Inferior parietal cortex (tissue), 1 donor: Measurements from ENCODE around the gene PLRG1.
"Not testable (repeated sequence)": the region's sequence is repeated elsewhere in the genome, so short reads cannot be mapped to it uniquely, and the experiment has no call there.

Experiments used
- DNase-seq: peaks from one replicate; pipeline ENCODE4 v3.0.0-alpha.2; 2016; ENCODE audit errors: extremely low spot score

The PLRG1 gene

DNA sequence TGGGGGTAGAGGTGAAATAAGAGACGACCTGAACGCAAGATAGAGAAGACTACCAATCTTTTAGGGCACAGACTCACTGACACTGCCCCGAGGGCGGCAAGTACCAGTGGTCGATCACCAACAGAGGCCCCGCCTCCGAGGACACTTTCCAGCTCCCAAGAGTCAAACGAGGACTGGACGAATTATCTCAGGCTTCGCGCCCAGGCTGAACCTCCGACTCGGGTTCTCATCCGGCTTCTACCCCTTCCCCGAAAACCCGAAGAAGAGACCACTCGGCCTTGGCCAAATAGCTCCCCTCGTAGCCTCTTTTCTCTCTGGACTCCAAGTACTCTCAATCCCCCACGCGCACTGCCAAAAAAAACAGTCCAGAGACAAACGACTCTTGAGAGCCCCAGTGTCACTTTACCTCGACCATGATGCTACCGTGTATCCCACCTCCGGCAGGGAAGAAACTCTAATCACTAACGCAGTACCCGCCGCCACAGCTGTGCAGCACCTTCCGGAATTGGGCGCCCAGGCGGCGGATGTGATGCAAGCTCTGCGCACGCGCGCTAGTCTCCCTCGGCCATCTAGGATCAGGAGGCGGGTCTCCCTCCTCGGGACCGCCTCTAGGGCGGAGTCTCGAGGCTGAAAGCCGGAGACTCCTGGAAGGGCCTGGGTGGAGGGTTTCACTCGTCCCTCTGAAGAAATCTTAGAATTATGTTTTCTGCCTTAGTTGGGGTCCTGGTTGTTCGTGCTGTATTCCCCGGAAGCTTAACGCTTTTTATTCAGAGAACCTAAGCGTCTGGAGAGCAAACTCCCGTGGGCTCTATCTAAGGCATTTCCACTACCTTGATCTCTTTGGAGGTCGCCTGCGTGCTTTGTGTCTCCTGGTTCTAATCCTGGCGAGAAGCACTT lies at the start of gene PLRG1:
PLRG1 (minus strand) TSS at position 507 of the 897 bp plus-strand sequence; CDS start at position 415, 92 bp downstream.
- peak; percentile 98 for DNase-seq

DNA sequence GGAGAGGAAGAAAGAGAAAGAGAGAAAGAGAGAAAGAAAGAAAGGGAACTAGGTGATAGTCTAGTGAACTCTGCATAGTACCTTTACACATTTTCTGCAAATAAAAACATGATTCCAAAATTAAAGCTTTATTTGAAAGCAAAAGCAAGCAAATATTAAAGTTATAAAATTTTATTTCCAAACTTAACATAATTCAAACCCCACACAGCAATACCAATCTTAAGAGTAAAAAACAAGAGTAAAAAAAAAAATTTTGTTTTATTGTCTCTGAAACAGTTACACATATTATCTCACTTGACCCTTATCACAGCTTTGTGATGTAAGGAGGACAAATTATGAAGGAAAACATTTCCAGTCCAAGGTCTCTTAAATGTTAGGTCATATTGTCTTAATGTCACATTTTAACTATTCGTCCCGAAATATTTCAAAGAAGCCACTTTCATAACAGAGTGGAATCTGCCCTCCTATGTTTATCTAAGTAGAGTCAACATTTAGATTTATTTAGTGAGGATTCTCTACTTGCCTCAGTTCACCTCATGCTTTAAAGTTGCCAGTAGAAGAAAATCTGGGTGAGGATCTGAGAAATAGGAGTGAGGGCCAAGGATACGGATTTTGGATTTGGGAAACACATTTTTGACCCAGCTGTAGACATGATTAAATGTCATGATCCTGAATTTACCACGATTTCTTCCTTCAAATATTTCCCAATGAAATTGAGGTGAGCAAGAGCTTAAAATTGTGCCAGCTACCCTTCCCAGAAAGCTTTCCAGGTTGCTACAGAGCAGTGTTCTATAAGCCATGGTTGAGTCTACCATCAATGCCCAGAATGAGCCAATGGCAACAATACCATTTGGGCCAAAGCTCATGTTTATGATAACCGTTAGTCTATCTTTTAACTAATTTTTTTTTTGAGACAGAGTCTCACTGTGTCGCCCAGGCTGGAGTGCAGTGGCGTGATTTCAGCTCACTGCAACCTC lies 47.9 kb upstream of the PLRG1 start:
- DNase-seq = no peak

DNA sequence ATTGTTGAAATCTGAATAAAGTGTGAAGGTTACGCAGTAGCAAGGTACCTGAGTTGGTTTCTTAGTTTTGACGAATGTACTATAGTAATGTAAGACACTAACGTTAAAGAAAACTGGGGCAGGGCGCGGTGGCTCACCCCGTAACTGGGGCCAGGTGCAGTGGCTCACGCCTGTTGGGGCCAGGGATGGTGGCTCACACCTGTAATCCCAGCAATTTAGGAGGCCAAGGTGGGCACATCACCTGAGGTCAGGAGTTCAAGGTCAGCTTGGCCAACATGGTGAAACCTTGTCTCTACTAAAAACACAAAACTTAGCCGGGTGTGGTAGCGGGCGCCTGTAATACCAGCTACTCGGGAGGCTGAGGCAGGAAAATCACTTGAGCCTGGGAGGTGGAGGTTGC lies 47.1 kb upstream of the PLRG1 start:
- DNase-seq = not testable (repeated sequence)

DNA sequence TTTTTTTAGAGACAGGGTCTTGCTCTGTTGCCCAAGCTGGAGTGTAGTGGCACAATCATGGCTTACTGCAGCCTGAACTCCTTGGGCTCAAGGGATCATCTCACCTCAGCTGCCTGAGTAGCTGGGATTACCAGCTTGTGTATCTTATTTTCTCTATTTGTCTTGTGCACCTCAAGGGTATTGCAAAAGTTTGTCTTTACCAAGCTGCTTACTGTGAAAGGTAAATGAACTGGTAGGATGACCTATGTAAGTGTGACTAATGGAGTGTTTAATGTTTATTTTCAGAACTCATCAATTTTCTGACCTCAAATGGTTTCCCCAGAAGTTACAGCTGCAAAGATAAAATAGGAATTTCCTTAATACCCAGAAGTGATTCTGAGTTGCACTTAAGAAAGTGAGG lies 45.6 kb upstream of the PLRG1 start:
- no peak for DNase-seq

DNA sequence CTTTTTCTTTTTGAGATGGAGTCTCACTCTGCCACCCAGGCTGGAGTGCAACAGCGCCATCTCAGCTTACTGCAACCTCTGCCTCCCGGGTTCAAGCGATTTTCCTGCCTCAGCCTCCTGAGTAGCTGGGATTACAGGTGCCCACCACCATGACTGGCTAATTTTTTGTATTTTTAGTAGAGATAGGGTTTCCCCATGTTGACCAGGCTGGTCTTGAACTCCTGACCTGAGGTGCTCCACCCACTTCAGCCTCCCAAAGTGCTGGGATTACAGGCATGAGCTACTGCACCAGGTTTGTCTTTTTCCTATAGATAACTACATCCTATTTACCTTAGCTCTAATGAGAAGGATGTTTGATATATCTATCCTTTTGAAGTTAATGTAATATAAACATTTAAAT lies 44.1 kb upstream of the PLRG1 start:
- DNase-seq = not testable (repeated sequence)

DNA sequence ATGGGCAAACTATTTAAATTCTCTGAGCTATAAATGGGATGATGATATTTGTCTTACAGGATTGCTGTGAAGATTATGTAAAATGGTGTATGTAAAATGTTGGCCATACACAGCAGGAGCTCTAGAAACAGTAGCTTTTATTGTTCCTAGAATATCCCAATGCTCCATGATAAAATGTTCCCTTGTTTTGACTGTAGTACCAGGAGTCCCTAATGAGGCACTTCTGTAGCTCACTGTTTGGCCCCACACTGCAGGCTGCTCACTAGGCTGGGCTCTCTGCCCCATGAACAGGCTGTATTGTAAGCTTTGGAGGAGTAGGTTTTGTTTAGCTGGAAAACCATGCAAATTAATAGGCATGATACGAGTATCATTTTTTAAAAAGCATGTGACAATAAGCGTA lies 43.7 kb upstream of the PLRG1 start:
- peak; percentile 30 for DNase-seq

DNA sequence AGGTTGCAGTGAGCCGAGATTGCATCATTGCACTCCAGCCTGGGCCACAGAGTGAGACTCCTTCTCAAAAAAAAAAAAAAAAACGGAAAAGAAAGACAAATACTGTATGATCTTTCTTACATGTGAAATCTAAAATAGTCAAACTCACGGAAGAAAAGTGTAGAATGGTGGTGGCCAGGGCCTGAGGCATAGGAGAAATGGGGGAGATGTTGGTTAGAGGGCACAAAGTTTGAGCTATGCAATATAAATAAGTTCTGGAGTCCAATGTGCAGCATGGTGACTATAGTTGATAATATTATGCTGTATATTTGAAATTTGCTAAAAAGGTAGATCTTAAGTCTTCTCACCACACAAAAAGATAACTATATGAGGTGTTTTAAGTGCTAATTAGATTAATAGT lies 41.7 kb upstream of the PLRG1 start:
- no peak for DNase-seq

DNA sequence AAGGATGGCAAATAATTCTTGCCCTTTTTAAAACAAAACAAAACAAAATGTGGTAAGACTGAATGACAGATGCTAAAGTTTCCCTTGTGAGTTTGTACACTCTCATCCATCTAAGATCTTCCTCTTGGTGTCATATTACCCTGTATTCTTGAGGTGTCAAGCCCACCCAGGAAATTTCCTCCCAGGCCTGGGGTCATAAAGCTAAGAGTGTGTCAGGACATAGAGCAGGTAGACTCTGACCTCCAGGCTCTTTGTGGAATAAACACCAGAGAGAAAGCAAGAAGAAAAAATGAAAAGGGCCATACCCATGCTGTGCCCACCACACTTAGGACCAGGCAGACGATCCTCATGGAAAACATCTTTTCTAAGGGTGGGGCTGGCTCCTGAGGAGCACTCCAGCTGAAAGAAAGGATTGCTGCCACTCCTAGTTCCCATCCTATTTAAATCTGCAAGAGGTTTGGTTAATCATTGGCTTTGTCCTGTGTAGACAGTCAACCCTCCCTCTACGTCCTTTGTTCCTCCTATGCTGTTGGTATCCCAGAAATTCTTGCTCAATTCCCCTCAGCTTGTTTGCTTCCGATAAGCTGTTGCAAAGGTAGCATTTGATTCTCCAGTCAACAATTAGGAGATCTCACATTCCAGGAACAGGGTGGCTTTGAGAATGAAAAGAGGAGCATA lies 40.3 kb upstream of the PLRG1 start, which contains the start of gene FGA:
FGA (minus strand) TSS at position 414 of the 678 bp plus-strand sequence; CDS start at position 359, 55 bp downstream.
- DNase-seq = no peak

DNA sequence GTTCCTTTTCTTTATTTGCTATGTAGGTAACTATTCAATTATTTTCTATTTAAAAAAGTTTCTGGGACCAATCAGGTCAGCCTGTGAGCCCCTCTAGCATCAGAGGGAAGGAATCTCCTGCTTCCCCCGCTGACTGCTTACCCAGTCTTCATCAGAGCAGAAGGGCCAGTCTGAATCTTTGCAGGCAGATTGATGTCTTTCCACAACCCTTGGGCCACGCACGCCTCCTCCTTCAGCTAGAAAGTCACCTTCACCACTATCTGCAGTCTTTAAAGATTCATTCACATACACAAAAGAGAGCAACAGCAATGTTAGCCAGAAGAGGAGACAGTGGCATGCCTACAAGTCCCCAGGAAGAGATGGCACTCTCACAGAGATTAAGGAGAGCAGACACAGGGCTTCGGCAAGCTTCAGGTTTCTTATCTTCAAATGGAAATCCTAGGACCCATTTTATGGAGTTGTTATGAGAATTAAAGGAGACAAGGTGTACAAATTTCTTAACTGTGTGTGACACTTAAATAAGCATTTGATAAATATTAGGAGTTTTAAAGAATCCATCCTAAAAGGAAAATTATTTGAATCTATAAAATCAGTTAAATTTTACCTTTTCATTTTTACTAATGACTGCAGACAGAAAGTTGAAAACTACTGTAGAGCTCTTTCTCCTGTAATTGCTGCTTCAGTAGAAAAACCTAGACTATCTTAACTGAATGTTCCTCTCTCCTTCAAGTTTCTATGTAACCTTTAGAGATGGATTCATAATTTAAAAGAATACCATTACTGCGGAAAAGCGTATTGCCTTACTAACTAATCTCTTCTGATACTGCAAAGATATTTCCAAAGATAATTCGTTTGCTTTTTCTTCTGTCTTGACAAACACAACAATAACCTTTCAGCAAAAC lies 39.3 kb upstream of the PLRG1 start:
- no peak for DNase-seq

DNA sequence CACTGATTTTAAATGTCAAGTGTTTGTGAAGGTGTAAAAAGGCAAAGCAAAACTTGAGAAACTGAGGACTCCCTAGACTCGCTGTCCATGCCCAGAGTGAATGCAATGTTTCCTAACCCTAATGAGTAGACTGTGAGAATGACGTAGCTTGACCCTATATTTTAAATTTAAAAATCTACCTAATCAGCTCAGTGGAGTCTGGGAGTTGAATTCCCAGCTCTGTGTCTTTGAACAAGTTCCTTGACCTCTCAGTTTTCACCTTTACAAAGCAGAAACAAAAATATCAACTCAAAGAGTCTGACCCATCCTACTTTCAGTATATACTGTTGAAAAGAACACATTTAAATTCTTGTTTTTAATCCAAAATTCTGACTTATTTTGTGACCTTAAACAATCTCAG lies 38.0 kb upstream of the PLRG1 start:
- no peak for DNase-seq

DNA sequence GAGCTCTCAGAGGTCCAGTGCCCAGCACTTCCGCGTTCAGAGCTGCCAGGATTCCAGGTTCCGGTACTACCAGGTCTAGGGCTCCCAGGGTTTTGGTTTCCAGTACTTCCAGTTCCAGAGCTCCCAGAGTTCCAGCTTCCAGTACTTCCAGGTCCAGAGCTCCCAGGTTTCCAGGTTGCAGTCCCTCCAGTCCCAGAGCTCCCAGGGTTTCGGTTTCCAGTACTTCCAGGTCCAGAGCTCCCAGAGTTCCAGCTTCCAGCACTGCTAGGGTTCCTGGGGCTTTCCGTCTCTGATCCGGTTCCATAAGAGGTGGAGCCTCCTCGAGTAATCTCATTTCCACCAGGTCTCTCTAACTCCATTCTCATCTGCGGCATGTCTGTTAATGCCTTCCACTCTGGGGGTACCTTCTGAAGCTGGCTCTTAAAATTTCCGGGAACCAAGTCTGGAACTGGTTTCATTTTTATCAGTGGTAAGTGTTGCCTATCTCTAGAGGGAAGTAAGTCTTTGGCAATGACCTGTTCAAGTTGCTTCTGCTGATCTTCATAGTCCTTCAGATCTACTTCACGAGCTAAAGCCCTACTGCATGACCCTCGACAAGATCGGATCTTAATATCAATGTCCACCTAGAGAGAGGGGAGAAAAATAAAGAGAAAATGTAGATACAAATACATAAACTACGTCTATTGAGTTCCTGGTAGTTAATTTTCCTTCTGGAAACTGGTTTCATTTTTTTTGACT lies 36.3 kb upstream of the PLRG1 start:
- DNase-seq = no peak

DNA sequence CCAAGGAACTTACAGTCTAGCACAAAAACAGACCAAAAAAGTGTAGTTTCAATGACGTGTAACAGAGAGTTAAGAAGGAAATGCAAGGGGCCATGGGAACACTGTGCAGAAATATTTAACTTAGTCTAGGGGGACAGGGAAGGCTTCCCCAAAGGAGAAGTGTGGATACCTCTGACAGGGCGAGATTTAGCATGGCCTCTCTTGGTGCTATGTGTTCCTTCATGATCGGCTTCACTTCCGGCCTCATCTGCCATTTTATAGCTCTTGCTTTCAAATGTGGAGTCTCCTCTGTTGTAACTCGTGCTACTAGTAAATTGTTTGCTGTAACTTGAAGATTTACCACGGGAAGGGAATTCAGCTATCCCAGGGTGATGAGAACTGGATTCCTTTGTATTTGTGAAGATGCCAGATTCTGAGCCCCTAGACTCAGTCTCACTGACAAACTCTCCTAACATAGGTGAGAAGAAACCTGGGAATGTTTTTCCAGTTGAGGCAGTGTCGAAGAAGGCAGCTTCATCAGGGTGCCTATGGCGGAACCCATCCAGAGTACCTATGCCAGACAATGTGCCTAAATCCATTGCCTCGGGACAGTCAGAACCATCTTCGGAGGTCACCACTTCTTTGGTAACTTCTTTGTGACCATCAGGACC lies 35.3 kb upstream of the PLRG1 start:
- no peak for DNase-seq

DNA sequence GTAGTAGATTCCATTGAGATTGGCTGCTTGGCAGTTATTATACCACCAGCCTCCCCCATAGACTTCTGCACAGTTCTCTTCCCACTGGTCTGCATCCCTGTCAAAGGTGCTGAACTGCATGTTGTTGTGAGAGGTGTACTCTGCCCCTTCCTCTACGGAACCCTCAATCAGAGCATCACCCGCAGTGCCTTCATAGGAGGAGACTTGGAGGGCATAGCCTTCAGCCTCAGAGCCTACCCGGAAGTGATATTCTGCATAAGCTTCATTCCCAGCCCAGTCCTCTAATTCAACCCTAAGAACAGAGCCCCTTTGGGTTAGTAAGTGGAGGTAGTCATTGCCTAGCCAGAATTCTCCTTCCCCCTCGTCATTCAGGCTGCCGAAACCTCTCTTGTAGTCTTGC lies 34.1 kb upstream of the PLRG1 start:
- no peak for DNase-seq

DNA sequence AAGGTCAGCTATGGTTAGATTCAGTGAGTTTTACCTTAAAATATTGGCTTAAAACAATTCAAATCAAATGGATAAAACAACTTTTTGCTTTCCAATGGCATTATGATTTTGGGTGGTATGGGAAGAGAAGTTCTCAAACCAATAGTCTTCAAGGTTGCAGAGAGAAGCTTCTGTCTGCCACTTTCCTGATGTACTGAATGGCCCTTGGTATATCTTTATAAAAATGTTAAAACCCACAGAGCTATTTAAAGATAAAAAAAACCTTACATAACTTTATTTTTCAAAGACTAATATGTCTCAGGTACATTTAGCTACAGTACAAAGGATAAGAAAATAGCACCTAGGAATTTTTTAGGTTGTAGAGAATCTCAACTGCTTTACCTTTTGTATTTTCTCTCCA lies 33.5 kb upstream of the PLRG1 start:
- DNase-seq = no peak

DNA sequence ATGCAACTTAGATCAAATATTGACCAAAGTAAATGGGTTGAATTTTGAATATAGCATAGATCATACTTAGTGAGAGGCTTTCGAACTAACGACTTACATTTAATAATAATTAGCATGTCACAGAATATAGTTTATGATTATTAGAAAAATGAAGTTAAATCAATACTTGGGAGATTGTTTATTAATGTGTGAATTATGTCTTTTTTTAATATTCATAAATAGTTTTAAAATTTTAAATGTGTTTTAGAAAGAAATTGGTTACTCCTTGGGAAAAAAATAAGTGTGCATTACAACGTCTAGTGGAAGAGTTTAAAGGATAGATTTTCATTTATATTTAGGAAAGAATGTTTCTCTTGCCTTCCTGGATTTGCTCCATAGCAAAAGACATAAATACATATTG lies 33.0 kb upstream of the PLRG1 start:
- DNase-seq = no peak

DNA sequence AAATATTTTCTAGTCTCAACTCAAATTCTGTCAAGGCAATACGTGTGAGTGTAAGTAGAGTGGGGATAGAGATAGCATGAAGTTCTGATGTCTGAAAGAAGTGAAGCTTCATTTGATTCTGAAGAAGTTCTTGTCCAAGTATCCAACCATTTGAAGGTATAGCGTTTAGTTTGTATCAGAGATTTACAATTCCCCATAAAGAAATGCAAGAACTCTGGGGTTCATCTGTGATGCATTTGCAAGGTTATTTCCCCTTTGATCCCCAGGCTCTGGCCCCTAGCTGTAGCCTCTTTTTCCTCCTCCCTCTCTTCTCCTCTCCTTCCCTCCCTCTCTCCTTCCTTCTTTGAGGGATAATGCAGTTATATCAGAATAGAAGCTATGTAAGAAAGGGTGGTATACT lies 32.5 kb upstream of the PLRG1 start:
- no peak for DNase-seq

DNA sequence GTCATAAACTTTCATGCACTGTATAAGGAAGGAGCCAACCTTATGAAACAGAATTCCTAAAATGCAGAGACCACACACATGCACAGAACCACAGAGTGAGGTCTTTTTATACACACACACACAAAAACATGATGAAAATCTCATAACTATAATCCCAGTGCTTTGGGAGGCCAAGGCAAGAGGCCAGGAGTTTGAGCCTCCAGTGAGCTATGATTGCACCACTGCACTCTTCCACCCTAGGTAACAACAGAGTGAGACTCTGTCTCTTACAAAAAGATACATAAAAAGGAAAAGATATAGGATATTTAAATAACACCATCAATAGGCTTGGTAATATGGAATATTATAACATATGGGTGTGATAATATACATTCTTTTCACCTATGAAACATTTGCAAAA lies 29.7 kb upstream of the PLRG1 start:
- DNase-seq = no peak

DNA sequence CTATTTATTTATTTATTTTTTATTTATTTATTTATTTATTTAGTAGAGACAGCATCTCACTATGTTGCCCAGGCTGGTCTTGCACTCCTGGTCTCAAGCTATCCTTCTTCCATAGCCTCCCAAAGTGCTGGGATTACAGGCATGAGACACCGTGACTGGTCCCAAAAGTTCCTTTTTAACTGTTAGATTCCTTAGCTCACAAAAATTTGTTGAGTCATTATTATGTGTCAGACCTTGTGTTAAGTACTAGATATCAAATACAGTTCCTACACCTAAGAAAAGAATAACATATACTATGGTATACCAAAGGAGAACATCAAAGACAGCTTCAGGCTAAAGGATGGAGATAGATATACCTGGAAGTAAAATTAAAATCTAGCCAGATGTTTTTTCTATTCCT lies 28.7 kb upstream of the PLRG1 start:
- no peak for DNase-seq

DNA sequence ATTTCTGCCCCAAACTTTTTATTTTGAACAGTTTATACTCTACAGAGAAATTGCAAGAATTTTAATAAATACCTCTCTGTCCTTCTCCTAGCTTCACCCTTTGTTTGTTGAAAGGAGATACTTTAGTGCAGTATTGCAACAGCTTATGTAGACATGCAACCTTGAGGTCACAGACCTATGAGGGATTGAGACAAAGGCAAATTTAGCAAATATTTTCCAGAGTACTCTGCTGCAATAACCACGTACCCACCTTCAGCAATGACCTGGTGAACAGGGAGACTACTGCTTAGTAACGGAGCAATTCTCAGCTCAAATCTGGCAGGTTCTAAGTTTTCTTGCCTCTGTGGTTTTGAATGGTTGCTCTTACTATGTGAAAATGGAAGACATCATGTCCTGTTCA lies 27.1 kb upstream of the PLRG1 start:
- DNase-seq = no peak

DNA sequence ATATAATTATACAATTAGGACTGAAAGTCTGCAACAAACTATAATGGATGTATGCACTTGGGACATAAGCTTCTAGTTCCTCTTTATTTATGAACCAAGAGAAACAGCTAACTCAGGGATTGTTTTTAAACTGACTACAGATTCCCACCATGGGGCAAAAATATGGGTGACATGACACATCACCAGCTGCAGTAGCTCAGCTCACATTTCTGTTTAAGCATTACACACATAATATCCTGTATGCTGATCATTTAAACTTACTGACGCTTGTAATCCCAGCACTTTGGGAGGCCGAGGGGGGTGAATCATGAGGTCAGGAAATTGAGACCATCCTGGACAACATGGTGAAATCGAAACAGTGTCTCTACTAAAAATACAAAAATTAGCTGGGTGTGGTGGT lies 24.1 kb upstream of the PLRG1 start:
- no peak for DNase-seq
